ENCODE measurements around the gene HEMK1.

The HEMK1 gene

GRCh38 chr3:50637011-50637410 is 67.7 kb downstream of the HEMK1 start:
- no peak for DNase-seq (ENCODE audit: low spot score)

- DNase-seq (ENCODE audit: low spot score) = no peak
Observed at GRCh38 chr3:50637945-50638344, 68.6 kb downstream of the HEMK1 start.

- no peak for DNase-seq (ENCODE audit: low spot score)
Observed at GRCh38 chr3:50639055-50639494, 69.8 kb downstream of the HEMK1 start.

- DNase-seq (ENCODE audit: low spot score) = no peak
Observed at GRCh38 chr3:50642382-50642781, 73.1 kb downstream of the HEMK1 start.

- DNase-seq (ENCODE audit: low spot score) = no peak
Observed at GRCh38 chr3:50644561-50644960, 75.2 kb downstream of the HEMK1 start.

- no peak for DNase-seq (ENCODE audit: low spot score)
Observed at GRCh38 chr3:50645378-50645777, 76.1 kb downstream of the HEMK1 start.

All from NAMALWA (cell line).